Glutamatergic neuron (in vitro differentiated cells): ENCODE results near the gene OAS1. TPM values are rescaled to one million over a fixed set of nuclear protein-coding genes. Genes with fewer than 3 reads are reported as not detected.

Source experiments
- DNase-seq: peaks from one replicate; pipeline ENCODE4 v3.0.0; 2022
- H3K27ac Mint-ChIP-seq: one replicate; pipeline ENCODE4 v1.8.0; 2020; ENCODE audit warnings: mild to moderate bottlenecking, mixed read lengths, inconsistent platforms; ENCODE audit not compliant: unreplicated experiment
- H3K27me3 Mint-ChIP-seq: one replicate; pipeline ENCODE4 v1.8.0; 2020; ENCODE audit warnings: mild to moderate bottlenecking, moderate library complexity, mixed read lengths, inconsistent platforms; ENCODE audit not compliant: unreplicated experiment
- H3K36me3 Mint-ChIP-seq: one replicate; pipeline ENCODE4 v1.8.0; 2020; ENCODE audit warnings: mild to moderate bottlenecking, mixed read lengths, inconsistent platforms; ENCODE audit not compliant: unreplicated experiment
- H3K4me1 Mint-ChIP-seq: one replicate; pipeline ENCODE4 v1.8.0; 2020; ENCODE audit warnings: mild to moderate bottlenecking, low read depth, mixed read lengths, inconsistent platforms; ENCODE audit not compliant: unreplicated experiment
- H3K4me3 Mint-ChIP-seq: one replicate; pipeline ENCODE4 v1.8.0; 2020; ENCODE audit warnings: mild to moderate bottlenecking, mixed read lengths, inconsistent platforms; ENCODE audit not compliant: unreplicated experiment
- H3K9me3 Mint-ChIP-seq: one replicate; pipeline ENCODE4 v1.8.0; 2020; ENCODE audit warnings: mild to moderate bottlenecking, moderate library complexity, mixed read lengths, inconsistent platforms; ENCODE audit not compliant: unreplicated experiment
- total RNA-seq: library from RNA; stranded (reverse); fragmentation: NEBNext Ultra II Directional; extraction: Animal tissue kit (Norgen Biotek cat#: 25700); gene quantifications from one replicate; pipeline ENCODE4 v1.2.1, GENCODE V29; 2021; ENCODE audit not compliant: unreplicated experiment
- TF ChIP-seq, protein P1 (sequence below): fragments of 200-600 bp; sonication (generic); IDR thresholded peaks from one replicate; pipeline ENCODE4 v1.5.0; 2021; ENCODE audit not compliant: partially characterized antibody, unreplicated experiment

Gene OAS1
- total RNA-seq, 1 donor from 2014 or later = not detected

DNA sequence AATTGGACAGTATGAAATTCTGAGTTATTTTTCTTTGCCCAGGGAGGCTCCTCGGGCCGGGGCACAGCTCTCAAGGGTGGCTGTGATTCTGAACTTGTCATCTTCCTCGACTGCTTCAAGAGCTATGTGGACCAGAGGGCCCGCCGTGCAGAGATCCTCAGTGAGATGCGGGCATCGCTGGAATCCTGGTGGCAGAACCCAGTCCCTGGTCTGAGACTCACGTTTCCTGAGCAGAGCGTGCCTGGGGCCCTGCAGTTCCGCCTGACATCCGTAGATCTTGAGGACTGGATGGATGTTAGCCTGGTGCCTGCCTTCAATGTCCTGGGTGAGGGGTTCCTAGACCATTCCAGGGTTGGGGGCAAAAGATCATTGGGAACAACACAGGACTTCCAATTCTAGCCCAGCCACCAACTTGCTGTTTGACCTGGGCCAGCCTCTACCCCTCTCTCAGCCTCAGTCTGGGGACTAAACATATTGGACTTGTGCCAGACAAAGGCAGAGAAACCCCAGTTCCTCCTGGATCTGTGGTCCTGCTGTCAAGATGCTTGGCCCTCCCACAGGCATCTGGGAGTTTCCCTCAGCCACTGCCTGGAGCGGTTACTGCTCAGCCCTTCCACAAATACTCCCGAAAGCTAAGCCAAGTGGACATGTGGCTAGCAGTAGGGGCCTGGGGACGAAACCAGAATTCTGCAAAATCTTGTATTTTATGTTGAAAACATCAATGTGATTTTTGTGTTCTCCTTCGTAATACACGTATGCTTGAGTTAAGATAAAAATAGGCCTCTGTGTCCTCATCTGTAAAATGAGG, 35.0 kb downstream of the OAS1 start:
- H3K4me1 Mint-ChIP-seq = peaks cover 2% of the 10 kb centered on the region
- no peak overlapping the region for H3K4me3 Mint-ChIP-seq
- no peaks in the 10 kb centered on the region for H3K9me3 Mint-ChIP-seq
- H3K36me3 Mint-ChIP-seq = no peaks in the 10 kb centered on the region
- no peak for DNase-seq
- H3K27ac Mint-ChIP-seq = no peak overlapping the region
- peaks cover 6% of the 10 kb centered on the region for H3K27me3 Mint-ChIP-seq
- TF ChIP-seq, protein P1, sequence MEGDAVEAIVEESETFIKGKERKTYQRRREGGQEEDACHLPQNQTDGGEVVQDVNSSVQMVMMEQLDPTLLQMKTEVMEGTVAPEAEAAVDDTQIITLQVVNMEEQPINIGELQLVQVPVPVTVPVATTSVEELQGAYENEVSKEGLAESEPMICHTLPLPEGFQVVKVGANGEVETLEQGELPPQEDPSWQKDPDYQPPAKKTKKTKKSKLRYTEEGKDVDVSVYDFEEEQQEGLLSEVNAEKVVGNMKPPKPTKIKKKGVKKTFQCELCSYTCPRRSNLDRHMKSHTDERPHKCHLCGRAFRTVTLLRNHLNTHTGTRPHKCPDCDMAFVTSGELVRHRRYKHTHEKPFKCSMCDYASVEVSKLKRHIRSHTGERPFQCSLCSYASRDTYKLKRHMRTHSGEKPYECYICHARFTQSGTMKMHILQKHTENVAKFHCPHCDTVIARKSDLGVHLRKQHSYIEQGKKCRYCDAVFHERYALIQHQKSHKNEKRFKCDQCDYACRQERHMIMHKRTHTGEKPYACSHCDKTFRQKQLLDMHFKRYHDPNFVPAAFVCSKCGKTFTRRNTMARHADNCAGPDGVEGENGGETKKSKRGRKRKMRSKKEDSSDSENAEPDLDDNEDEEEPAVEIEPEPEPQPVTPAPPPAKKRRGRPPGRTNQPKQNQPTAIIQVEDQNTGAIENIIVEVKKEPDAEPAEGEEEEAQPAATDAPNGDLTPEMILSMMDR = no peak

DNA sequence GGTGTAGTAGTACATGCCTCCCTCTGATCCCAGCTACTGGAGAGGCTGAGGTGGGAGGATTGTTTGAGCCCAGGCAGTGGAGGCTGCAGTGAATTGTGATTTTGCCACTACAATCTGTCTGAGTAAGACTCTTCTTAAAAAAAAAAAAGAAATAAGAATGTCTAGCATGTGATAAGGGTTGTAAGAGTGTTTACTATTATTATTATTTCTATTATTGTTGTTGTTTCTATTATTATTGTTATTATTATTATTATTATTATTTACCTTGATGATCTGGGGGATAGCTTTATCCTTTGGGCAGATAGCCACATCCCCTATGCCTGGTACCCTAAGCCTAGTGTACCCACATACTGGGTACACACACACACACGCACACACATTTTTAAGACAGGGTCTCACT, 35.8 kb downstream of the OAS1 start:
- Mint-ChIP-seq H3K36me3 (no peaks in the 10 kb centered on the region), H3K9me3 (no peaks in the 10 kb centered on the region), H3K4me1 (peaks cover 2% of the 10 kb centered on the region), H3K4me3 (no peak overlapping the region), H3K27ac (no peak overlapping the region), H3K27me3 (peaks cover 6% of the 10 kb centered on the region)
- DNase-seq = no peak
- TF ChIP-seq, protein P1 = no peak

DNA sequence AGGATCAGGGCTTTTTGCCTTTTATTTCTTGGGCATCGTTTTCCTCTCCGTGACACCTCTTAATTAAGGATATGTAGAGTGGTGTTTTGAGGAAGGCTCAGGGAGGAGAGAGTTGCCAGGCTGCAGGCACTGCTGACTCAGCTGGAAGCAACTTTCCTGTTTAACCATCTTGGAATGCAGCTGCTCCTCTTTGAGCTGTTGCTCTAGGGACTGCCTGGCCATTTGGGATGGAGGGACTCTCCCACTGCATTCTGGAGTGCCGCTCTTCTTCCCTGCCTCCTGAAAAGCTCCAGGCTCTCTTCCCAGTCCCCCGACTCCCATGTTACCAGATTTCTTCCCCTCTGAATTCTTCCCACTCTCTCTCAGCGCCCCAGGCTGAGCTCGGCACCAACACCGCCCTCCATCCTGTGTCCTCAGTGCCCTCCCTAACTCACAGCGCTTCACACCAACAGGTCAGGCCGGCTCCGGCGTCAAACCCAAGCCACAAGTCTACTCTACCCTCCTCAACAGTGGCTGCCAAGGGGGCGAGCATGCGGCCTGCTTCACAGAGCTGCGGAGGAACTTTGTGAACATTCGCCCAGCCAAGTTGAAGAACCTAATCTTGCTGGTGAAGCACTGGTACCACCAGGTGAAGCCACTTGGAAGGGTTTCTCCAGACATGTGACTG, 37.4 kb downstream of the OAS1 start:
- Mint-ChIP-seq H3K4me3 (no peak overlapping the region), H3K9me3 (no peaks in the 10 kb centered on the region), H3K36me3 (no peaks in the 10 kb centered on the region), H3K27me3 (peaks cover 1% of the 10 kb centered on the region), H3K27ac (no peak overlapping the region), H3K4me1 (peaks cover 2% of the 10 kb centered on the region)
- DNase-seq = no peak
- TF ChIP-seq, protein P1 = no peak

DNA sequence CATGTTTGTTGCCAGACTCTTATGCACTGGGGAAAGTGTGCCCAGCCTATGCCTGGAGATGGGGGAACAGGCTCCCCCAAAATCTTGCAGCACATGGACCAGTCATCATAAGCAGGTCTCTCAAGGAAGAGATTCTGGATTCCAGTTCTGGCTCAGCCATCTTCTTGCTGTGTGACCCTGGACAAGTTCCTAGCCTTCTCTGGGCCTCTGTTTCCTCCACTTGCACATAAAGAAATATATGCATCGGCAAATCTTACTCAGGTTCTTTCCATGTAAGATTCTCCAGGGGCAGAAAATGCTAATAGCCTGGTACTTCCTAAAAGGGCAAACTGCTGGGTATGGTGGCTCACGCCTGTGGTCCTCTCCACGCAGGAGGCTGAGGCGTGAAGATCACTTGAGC, 38.8 kb downstream of the OAS1 start:
- Mint-ChIP-seq H3K27ac (no peak overlapping the region), H3K9me3 (no peaks in the 10 kb centered on the region), H3K27me3 (peaks cover 1% of the 10 kb centered on the region), H3K36me3 (no peaks in the 10 kb centered on the region), H3K4me3 (no peak overlapping the region), H3K4me1 (peaks cover 2% of the 10 kb centered on the region)
- no peak for DNase-seq
- TF ChIP-seq, protein P1 = no peak
